DOHH2 (cell line): Measurements from ENCODE around the gene TET2.

Source experiments
- EZH2phosphoT487 ChIP-seq: fragments of 200-600 bp; sonication (generic); IDR thresholded peaks from 2 replicates; pipeline ENCODE4 v1.6.1; 2017; ENCODE audit warnings: borderline replicate concordance, mild to moderate bottlenecking, antibody characterized with exemption, low read length, moderate library complexity, mixed read lengths
- TF ChIP-seq, protein P1 (sequence below): fragments of 200-600 bp; sonication (generic); IDR thresholded peaks from one replicate; pipeline ENCODE4 v1.5.1; 2014; ENCODE audit warnings: antibody characterized with exemption, mild to moderate bottlenecking, low read depth, low read length; ENCODE audit not compliant: poor library complexity, severe bottlenecking

DNA sequence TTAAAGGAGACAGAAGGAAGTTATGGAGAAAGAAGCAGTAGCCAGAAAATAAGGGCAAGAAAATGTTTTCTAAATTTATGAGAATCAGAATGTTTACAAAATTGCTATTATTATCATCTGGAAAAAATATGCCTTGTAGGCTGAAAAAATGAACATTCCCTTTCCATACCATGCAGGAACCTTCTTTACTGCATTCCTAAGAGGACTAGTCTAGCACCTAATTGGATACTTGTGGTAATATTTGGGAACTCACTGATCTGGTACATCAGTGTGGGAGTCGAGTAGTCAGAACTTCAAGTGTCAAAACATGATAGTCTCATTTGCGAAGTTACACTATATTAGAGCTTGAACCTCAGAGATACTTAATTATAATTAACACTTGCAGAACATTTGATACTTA lies 51.9 kb downstream of the TET2 start:
- TF ChIP-seq, protein P1, sequence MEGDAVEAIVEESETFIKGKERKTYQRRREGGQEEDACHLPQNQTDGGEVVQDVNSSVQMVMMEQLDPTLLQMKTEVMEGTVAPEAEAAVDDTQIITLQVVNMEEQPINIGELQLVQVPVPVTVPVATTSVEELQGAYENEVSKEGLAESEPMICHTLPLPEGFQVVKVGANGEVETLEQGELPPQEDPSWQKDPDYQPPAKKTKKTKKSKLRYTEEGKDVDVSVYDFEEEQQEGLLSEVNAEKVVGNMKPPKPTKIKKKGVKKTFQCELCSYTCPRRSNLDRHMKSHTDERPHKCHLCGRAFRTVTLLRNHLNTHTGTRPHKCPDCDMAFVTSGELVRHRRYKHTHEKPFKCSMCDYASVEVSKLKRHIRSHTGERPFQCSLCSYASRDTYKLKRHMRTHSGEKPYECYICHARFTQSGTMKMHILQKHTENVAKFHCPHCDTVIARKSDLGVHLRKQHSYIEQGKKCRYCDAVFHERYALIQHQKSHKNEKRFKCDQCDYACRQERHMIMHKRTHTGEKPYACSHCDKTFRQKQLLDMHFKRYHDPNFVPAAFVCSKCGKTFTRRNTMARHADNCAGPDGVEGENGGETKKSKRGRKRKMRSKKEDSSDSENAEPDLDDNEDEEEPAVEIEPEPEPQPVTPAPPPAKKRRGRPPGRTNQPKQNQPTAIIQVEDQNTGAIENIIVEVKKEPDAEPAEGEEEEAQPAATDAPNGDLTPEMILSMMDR, result no peak
- TF ChIP-seq EZH2phosphoT487, result no peak
